Stimulated activated CD4-positive, alpha-beta T cell treated with anti-CD3 and anti-CD28 coated beads, TNF-alpha, amount 100 ng/mL, for 48 hours (primary cell): ENCODE measurements around the gene LAT.
"Not testable (repeated sequence)": the region's sequence is repeated elsewhere in the genome, so short reads cannot be mapped to it uniquely, and the experiment has no call there.

Experiments
- DNase-seq, 3 donors: peaks; one replicate each; pipeline ENCODE4 v3.0.0-alpha.2; 2020; ENCODE audit warnings: low read depth in 3 of 3

LAT gene

GRCh38 chr16:28984619-28985135 lies at the start of gene LAT:
Gene LAT (plus strand): TSS chr16:28985052. CDS start chr16:28985418, 366 bp downstream.
- peak in 1 of 3 donors; percentile 71 for DNase-seq

- DNase-seq = no peak
Observed at GRCh38 chr16:28935346-28935745, 49.5 kb upstream of the LAT start.

GRCh38 chr16:28935924-28936783 lies 48.7 kb upstream of the LAT start:
- peak; percentile 78 to 88 (median 86) for DNase-seq

- no peak for DNase-seq
Observed at GRCh38 chr16:28936784-28937155, 48.1 kb upstream of the LAT start.

GRCh38 chr16:28937222-28937876 lies 47.5 kb upstream of the LAT start:
- DNase-seq = no peak

- DNase-seq = no peak
Observed at GRCh38 chr16:28938721-28939120, 46.1 kb upstream of the LAT start.

- DNase-seq = not testable (repeated sequence)
Observed at GRCh38 chr16:28939825-28940224, 45.0 kb upstream of the LAT start.

- DNase-seq = no peak
Observed at GRCh38 chr16:28943281-28943680, 41.6 kb upstream of the LAT start.

GRCh38 chr16:28946681-28947080 lies 38.2 kb upstream of the LAT start:
- DNase-seq = no peak

GRCh38 chr16:28950648-28951409 lies 34.0 kb upstream of the LAT start, which contains the start of gene NFATC2IP:
Gene NFATC2IP (plus strand): TSS chr16:28950937. CDS start chr16:28951012, 75 bp downstream.
- peak; percentile 99 to 100 (median 100) for DNase-seq

- no peak for DNase-seq
Observed at GRCh38 chr16:28951410-28951943, 33.4 kb upstream of the LAT start.

- no peak for DNase-seq
Observed at GRCh38 chr16:28958216-28958615, 26.6 kb upstream of the LAT start.

- no peak for DNase-seq
Observed at GRCh38 chr16:28958836-28959235, 26.0 kb upstream of the LAT start.

- DNase-seq = no peak
Observed at GRCh38 chr16:28964072-28964471, 20.8 kb upstream of the LAT start.

- DNase-seq = no peak
Observed at GRCh38 chr16:28964496-28964895, 20.4 kb upstream of the LAT start.

GRCh38 chr16:28967156-28967555 lies 17.7 kb upstream of the LAT start:
- DNase-seq = no peak

- DNase-seq = not testable (repeated sequence)
Observed at GRCh38 chr16:28969696-28970095, 15.2 kb upstream of the LAT start.

GRCh38 chr16:28974007-28974436 lies 10.8 kb upstream of the LAT start:
- DNase-seq = no peak

GRCh38 chr16:28974437-28975157 lies 10.3 kb upstream of the LAT start, which contains the start of gene SPNS1:
Gene SPNS1 (plus strand): TSS chr16:28974778. CDS start chr16:28975152, 374 bp downstream.
- peak; percentile 88 to 92 (median 91) for DNase-seq

- DNase-seq = no peak
Observed at GRCh38 chr16:28975158-28975599, 9.7 kb upstream of the LAT start.
